ENCODE results near the gene NRARP. TPM values are rescaled to one million over a fixed set of nuclear protein-coding genes. Genes with fewer than 3 reads are reported as not detected.
"Not testable (repeated sequence)": the region's sequence is repeated elsewhere in the genome, so short reads cannot be mapped to it uniquely, and the experiment has no call there.

The NRARP gene
- total and polyA plus RNA-seq, 7 donors, result 1.8 to 24.7 (median 11.6) TPM; not detected in 1

DNA sequence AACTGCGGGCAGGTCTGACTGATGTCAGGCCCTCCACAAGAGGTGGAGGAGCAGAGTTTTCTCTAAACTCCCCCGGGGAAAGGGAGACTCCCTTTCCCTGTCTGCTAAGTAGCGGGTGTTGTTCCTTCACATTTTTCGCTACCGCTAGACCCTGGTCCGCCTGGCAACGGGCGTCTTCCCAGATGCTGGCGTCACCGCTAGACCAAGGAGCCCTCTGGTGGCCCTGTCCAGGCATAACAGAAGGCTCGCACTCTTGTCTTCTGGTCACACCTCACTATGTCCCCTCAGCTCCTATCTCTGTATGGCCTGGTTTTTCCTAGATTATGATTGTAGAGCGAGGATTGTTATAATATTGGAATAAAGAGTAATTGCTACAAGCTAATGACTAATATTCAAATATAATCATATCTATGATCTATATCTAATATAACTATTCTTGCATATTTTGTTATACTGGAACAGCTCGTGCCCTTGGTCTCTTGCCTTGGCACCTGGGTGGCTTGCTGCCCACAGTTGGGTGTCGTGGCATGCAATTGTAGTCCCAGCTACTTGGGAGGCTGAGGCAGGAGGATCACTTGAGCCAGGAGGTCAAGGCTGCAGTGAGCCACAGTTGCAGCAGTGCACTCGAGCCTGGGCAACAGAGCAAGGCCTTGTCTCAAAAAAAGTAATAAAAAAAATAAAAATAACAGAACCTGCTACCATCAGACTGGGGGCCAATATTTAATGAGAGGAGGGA lies 39.7 kb downstream of the NRARP start:
- peaks cover 9 to 63% (median 41%) of the 10 kb centered on the region in 4 donors for H3K36me3 ChIP-seq
- not testable (repeated sequence) for H3K27ac ChIP-seq

GRCh38 chr9:137256856-137257255 lies 45.2 kb downstream of the NRARP start:
- WGBS, 2 donors, result 89 to 94% methylated on average over 15 of the region's 15 CpGs
- TF ChIP-seq CTCF (IDR thresholded peaks at IDR 0.05) (no peak), POLR2AphosphoS5 (IDR thresholded peaks at IDR 0.05) (no peak), POLR2A (IDR thresholded peaks at IDR 0.05) (no peak)
- intact Hi-C loops (cut with DNase I), result no loop called here
- H3K4me1 ChIP-seq, result peaks cover 0 to 27% (median 26%) of the 10 kb centered on the region in 4 donors
- H3K27ac ChIP-seq, result no peak overlapping the region
- no peak for DNase-seq
- peaks cover 0 to 31% (median 12%) of the 10 kb centered on the region in 4 donors for H3K36me3 ChIP-seq
- no peak overlapping the region for H3K4me3 ChIP-seq
- no peaks in the 10 kb centered on the region for H3K9me3 ChIP-seq
- H3K27me3 ChIP-seq, result peaks cover 0 to under 1% (median 0%) of the 10 kb centered on the region in 3 donors

More for the DNA sequence above, 39.7 kb downstream of the NRARP start:
- H3K4me3 ChIP-seq; H3K27me3 ChIP-seq; intact Hi-C loops (cut with DNase I); H3K9me3 ChIP-seq; H3K4me1 ChIP-seq; DNase-seq: not testable (repeated sequence)
- 35 to 49% methylated on average over 15 of the region's 15 CpGs for WGBS, 2 donors
- peak in 3 of 4 experiments; percentile 35 to 51 (median 36) for TF ChIP-seq CTCF (IDR thresholded peaks at IDR 0.05)

DNA sequence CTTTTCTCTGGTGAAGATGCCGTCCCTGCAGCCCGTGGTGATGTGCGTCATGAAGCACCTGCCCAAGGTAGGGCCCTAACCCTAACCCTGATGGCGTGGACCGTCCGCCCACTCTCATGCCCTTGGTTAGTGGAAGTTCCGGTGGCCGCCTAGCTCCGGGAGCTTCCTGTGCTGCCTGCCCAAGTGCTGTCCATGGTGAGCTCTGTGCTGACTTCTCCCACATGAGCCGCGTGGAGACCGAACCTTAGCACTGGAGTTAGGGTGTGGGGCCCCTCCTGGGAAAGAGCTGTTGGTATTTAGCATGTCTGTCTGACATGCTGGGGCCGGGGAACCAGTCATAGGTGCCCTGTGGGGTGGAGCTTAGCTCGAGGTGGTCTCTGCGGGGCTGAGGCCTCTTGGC lies 45.7 kb downstream of the NRARP start:
- Histone ChIP-seq H3K9me3 (no peaks in the 10 kb centered on the region), H3K36me3 (peaks cover 0 to 31% (median 12%) of the 10 kb centered on the region in 4 donors), H3K27ac (no peak overlapping the region), H3K27me3 (peaks cover 0 to 6% (median 1%) of the 10 kb centered on the region in 3 donors), H3K4me3 (peak overlapping the region in 3 of 4 donors; percentile 81 to 87 (median 82)), H3K4me1 (peaks cover 0 to 27% (median 26%) of the 10 kb centered on the region in 4 donors)
- 81 to 87% methylated on average over 15 of the region's 15 CpGs for WGBS, 2 donors
- DNase-seq, result no peak
- intact Hi-C loops (cut with DNase I), result no loop called here
- TF ChIP-seq EP300 (IDR thresholded peaks at IDR 0.05) (no peak), CTCF (IDR thresholded peaks at IDR 0.05) (no peak), POLR2A (IDR thresholded peaks at IDR 0.05) (no peak), POLR2AphosphoS5 (IDR thresholded peaks at IDR 0.05) (no peak)

DNA sequence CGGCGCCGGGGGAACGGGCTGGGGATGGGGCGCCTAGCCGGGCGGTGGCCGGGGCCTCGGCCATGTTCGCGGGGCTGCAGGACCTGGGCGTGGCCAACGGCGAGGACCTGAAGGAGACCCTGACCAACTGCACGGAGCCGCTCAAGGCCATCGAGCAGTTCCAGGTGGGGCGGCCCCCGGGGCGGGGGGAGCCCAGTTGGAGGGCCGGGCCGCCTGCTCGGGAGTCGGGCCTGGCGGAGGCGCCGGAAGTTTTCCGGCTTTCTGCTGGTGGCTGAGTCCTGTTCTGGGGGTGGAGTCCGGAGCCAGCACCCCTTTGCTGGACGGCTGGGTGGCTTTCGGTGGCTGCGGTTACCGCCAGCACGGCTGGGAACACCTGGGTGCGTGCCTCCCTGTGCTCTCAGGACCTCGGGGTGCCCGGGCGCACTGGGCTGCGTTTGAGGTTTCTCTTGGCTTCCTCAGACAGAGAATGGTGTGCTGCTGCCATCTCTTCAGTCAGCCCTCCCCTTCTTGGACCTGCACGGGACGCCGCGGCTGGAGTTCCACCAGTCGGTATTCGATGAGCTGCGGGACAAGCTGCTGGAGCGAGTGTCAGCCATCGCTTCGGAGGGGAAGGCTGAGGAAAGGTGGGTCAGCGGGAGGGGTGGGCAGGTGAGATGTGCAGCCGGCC lies 46.5 kb downstream of the NRARP start:
- TF ChIP-seq POLR2A (IDR thresholded peaks at IDR 0.05), result no peak
- no peak for TF ChIP-seq EP300 (IDR thresholded peaks at IDR 0.05)
- TF ChIP-seq POLR2AphosphoS5 (IDR thresholded peaks at IDR 0.05), result no peak
- no peak for TF ChIP-seq CTCF (IDR thresholded peaks at IDR 0.05)
- intact Hi-C loops (cut with DNase I), result loop anchor here (2.0 kb wide), 1 partner anchor 15 kb away; the partner anchor contains the start of gene TUBB4B

More for the DNA sequence above, 46.5 kb downstream of the NRARP start:
- Histone ChIP-seq H3K9me3 (no peaks in the 10 kb centered on the region), H3K36me3 (peaks cover 0 to 31% (median 12%) of the 10 kb centered on the region in 4 donors), H3K27me3 (peaks cover 0 to 10% (median 6%) of the 10 kb centered on the region in 3 donors), H3K4me1 (peaks cover 0 to 27% (median 26%) of the 10 kb centered on the region in 4 donors), H3K4me3 (peak overlapping the region; percentile 81 to 95 (median 84)), H3K27ac (peak overlapping the region; percentile 83 to 88 (median 86))
- WGBS, 2 donors, result 1 to 3% methylated on average over 51 of the region's 51 CpGs
- no peak for DNase-seq

All from sigmoid colon (tissue), 7 donors.